Right lobe of liver (tissue), 6 donors: ENCODE results near the gene TPSD1. TPM values are rescaled to one million over a fixed set of nuclear protein-coding genes. Genes with fewer than 3 reads are reported as not detected.

Experiments used
- ATAC-seq, 4 donors: fragments of 200-7000 bp; cut with Tn5 transposase; one replicate each; pipeline ENCODE4 v1.9.1; 2020; ENCODE audit warnings: mild to moderate bottlenecking in 4 of 4, moderate library complexity in 4 of 4
- DNase-seq, 3 donors: peaks; one replicate each; pipeline ENCODE4 v3.0.0-alpha.2; 2020
- H3K27ac ChIP-seq, 3 donors: fragments of 200-600 bp; one replicate each; pipeline ENCODE4 v1.8.0; 2022
- H3K27me3 ChIP-seq, 2 donors: fragments of 200-600 bp; one replicate each; pipeline ENCODE4 v1.8.0; 2022
- H3K36me3 ChIP-seq, 4 donors: fragments of 200-600 bp; sonication (generic) in 1 of 4; one replicate each; pipeline versions ENCODE4 v1.5.1 to v1.8.0; 2017 to 2022; ENCODE audit warnings: control low read depth in 1 of 4
- H3K4me1 ChIP-seq, 4 donors: fragments of 200-600 bp; sonication (generic) in 1 of 4; one replicate each; pipeline versions ENCODE4 v1.5.1 to v1.8.0; 2017 to 2022; ENCODE audit warnings: control low read depth in 1 of 4
- H3K4me3 ChIP-seq, 3 donors: fragments of 200-600 bp; one replicate each; pipeline ENCODE4 v1.8.0; 2022
- H3K9me3 ChIP-seq, 4 donors: fragments of 200-600 bp; sonication (generic) in 1 of 4; one replicate each; pipeline versions ENCODE4 v1.5.1 to v1.8.0; 2017 to 2022; ENCODE audit warnings: control low read depth in 1 of 4
- POLR2A ChIP-seq: fragments of 450-650 bp; IDR thresholded peaks from one replicate; pipeline ENCODE4 v1.6.1; 2017; ENCODE audit warnings: antibody characterized with exemption, mild to moderate bottlenecking
- WGBS: methylation state at CpG from one replicate; pipeline ENCODE4 v1.1.6; 2018; ENCODE audit warnings: low coverage, low lambda C conversion rate; ENCODE audit not compliant: insufficient coverage; ENCODE audit errors: missing lambda C conversion rate; 5-methylcytosine and 5-hydroxymethylcytosine counted together
- intact Hi-C, 2 donors: fragments of 100-400 bp; cut with DNase I; formaldehyde crosslinking; loops; one replicate each; pipeline versions ENCODE4 v1.11.2 to v1.14.1; 2022
- total RNA-seq, 6 experiments: library from RNA; depleted of rRNA in 2 of 6; stranded (reverse); fragments of >200 nt in 2 of 6; fragmentation: NEBNext Ultra II Directional in 3 of 6; extraction: Animal tissue kit (Norgen Biotek cat#: 25700) in 3 of 6; gene quantifications; one replicate each; pipeline versions ENCODE4 v1.1.0 to v1.2.4, GENCODE V29; 2016 to 2023
- TF ChIP-seq, protein P1 (sequence below), 4 donors: fragments of 200-600 bp in 3 of 4; fragments of 450-650 bp in 1 of 4; IDR thresholded peaks; one replicate each; pipeline versions ENCODE4 v1.5.1 to v1.8.0; 2016 to 2022; ENCODE audit warnings: antibody characterized with exemption in 4 of 4, mild to moderate bottlenecking in 2 of 4
- donor health status: DM: no; HTN: yes; CAD: no.
- donor health status: DM: no; HTN: no; CAD: no.
- donor health status: DM: no; HTN: no; CAD: no.
- donor health status: DM: no; HTN: yes; CAD: no.
- donor health status: DM: no; HTN: yes; CAD: no.

TPSD1 gene
- total RNA-seq, 6 experiments from 2014 or later, result not detected

DNA sequence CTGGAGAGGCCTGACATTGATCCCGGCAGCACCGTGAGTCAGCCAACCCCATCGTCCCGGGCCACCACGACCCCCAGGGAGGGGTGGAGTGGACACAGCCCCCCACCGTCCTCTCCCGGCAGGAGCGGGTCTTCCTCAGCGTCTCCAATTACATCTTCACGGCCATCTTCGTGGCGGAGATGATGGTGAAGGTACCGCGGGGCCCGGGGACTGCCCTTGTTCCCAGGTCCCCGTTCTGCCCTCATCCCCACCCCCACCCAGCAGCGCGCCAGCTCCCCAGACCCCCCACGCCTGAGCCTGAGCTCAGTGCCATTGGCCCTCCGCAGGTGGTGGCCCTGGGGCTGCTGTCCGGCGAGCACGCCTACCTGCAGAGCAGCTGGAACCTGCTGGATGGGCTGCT, 45.4 kb upstream of the TPSD1 start:
- Histone ChIP-seq H3K4me1 (no peaks in the 10 kb centered on the region), H3K36me3 (peaks cover 0 to 10% (median 0%) of the 10 kb centered on the region in 4 donors), H3K9me3 (no peaks in the 10 kb centered on the region), H3K27me3 (no peaks in the 10 kb centered on the region), H3K27ac (no peak overlapping the region), H3K4me3 (no peak overlapping the region)
- DNase-seq (no peak), ATAC-seq (no peak)
- 92% methylated on average over 10 of the region's 23 CpGs for WGBS
- TF ChIP-seq POLR2A, result no peak
- TF ChIP-seq, protein P1, sequence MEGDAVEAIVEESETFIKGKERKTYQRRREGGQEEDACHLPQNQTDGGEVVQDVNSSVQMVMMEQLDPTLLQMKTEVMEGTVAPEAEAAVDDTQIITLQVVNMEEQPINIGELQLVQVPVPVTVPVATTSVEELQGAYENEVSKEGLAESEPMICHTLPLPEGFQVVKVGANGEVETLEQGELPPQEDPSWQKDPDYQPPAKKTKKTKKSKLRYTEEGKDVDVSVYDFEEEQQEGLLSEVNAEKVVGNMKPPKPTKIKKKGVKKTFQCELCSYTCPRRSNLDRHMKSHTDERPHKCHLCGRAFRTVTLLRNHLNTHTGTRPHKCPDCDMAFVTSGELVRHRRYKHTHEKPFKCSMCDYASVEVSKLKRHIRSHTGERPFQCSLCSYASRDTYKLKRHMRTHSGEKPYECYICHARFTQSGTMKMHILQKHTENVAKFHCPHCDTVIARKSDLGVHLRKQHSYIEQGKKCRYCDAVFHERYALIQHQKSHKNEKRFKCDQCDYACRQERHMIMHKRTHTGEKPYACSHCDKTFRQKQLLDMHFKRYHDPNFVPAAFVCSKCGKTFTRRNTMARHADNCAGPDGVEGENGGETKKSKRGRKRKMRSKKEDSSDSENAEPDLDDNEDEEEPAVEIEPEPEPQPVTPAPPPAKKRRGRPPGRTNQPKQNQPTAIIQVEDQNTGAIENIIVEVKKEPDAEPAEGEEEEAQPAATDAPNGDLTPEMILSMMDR (IDR thresholded peaks at IDR 0.05), result no peak
- intact Hi-C loops, result no loop called here

DNA sequence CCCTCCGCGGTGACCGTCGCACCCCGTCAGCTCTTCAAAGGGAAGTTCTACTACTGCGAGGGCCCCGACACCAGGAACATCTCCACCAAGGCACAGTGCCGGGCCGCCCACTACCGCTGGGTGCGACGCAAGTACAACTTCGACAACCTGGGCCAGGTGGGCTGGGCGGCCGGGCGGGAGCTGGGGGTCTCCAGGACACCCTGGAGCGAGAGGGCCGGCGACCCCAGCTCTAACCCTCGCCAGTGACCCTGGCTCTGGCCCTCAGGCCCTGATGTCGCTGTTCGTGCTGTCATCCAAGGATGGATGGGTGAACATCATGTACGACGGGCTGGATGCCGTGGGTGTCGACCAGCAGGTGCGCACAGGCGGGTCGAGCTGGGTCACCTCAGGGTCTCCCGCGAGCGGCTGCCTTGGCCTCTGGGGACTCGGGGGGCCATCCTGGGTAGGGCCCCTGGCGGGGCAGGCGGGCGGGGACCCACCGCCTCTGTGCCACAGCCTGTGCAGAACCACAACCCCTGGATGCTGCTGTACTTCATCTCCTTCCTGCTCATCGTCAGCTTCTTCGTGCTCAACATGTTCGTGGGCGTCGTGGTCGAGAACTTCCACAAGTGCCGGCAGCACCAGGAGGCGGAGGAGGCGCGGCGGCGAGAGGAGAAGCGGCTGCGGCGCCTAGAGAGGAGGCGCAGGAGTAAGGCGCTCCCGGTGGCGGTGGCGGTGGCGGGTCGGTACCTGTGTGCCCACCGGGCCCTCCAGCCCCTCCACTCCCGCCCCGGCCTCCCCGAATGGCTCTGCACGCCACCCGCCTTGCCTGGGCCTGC, 44.2 kb upstream of the TPSD1 start:
- Histone ChIP-seq H3K27ac (no peak overlapping the region), H3K9me3 (no peaks in the 10 kb centered on the region), H3K36me3 (peaks cover 0 to 10% (median 0%) of the 10 kb centered on the region in 4 donors), H3K4me1 (no peaks in the 10 kb centered on the region), H3K4me3 (no peak overlapping the region), H3K27me3 (no peaks in the 10 kb centered on the region)
- WGBS, result no CpG with 5 or more reads among the region's 65 CpGs
- DNase-seq, result no peak
- no peak for ATAC-seq
- intact Hi-C loops, result no loop called here
- TF ChIP-seq POLR2A, result no peak
- TF ChIP-seq, protein P1 (IDR thresholded peaks at IDR 0.05), result no peak

DNA sequence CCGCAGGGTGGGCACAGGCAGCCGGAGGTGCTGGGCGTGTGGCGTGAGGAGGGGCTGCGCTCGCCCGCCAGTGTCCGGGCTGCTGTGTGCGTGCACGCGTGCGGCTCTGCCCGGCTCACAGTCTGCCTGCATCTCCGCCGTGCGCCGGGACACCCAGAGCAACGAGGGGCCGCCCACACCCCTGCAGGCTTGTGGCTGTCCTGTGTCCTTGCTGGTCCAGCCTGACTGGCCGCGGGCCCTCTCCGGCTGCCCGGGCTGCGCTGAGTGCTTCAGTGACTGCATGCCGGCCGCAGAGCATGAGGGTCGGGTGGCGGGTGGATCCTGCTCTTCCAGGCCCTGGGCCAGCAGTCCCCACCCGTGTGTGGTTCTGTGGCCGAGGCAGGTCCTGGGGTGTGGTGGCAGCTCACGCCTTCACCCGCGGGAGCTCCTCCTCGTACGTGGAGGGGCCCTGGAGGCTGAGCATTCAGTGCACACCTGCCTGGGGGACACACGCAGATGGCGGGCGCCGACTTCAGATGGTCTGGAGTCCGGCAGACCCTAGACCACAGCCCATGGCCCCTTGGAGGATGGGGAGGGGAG, 43.2 kb upstream of the TPSD1 start:
- no peaks in the 10 kb centered on the region for H3K4me1 ChIP-seq
- DNase-seq (no peak), ATAC-seq (no peak)
- 100% methylated on average over 1 of the region's 40 CpGs for WGBS
- intact Hi-C loops, result no loop called here
- H3K9me3 ChIP-seq, result no peaks in the 10 kb centered on the region
- H3K4me3 ChIP-seq, result no peak overlapping the region
- H3K27ac ChIP-seq, result no peak overlapping the region
- H3K27me3 ChIP-seq, result no peaks in the 10 kb centered on the region
- no peak for TF ChIP-seq POLR2A
- TF ChIP-seq, protein P1 (IDR thresholded peaks at IDR 0.05), result no peak
- H3K36me3 ChIP-seq, result peaks cover 0 to 10% (median 0%) of the 10 kb centered on the region in 4 donors

DNA sequence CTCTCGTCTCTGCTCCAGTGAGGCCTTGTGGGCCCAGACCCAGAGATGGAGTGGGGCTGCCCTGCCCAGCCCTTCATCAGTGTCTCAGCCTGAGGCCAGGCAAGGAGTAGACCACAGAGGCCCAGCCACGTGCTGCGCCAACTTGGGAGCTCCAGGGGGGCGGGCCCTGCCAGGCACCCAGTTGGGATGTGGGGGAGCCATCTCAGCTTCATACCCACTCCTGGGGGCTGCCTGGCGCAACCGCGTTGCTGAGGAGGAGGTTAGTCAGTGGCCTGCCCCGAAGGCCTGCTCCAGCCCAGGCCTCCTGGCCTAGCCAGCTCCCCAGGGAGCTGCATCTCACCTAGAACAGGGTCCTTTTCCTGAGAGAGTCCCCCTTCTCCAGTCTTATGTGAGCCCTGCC, 42.6 kb upstream of the TPSD1 start:
- Histone ChIP-seq H3K4me3 (no peak overlapping the region), H3K36me3 (peaks cover 0 to 10% (median 0%) of the 10 kb centered on the region in 4 donors), H3K27me3 (no peaks in the 10 kb centered on the region), H3K9me3 (no peaks in the 10 kb centered on the region), H3K27ac (no peak overlapping the region), H3K4me1 (no peaks in the 10 kb centered on the region)
- no peak for ATAC-seq
- intact Hi-C loops, result no loop called here
- no CpG with 5 or more reads among the region's 8 CpGs for WGBS
- no peak for DNase-seq
- TF ChIP-seq, protein P1 (IDR thresholded peaks at IDR 0.05), result no peak
- TF ChIP-seq POLR2A, result no peak
